HK-2 (cell line): Measurements from ENCODE around the gene COL4A3.
"Not testable (repeated sequence)": the region's sequence is repeated elsewhere in the genome, so short reads cannot be mapped to it uniquely, and the experiment has no call there.

Source experiments
- DNase-seq: peaks from one replicate; pipeline ENCODE4 v3.0.0-alpha.2; 2018; ENCODE audit not compliant: unreplicated experiment

COL4A3 gene

DNA sequence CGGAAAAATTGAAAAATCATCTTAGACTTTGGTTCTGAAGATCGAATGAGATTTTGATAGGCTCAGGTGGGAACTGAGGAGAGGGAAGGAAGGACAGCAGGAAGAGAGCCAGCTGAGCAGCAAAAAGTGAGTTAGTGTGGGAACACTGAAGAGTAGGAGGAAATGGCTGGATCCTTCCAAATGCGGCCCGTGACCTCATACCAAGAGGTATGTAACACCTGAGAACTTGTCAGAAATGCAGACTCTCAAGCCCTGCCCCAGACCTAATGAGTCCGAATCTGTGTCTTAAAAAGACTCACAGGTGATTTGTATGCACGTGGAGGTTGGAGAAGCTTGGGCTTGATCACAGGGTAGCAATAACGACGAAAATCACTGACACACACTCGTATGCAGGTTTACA, 42.0 kb downstream of the COL4A3 start:
- no peak for DNase-seq

DNA sequence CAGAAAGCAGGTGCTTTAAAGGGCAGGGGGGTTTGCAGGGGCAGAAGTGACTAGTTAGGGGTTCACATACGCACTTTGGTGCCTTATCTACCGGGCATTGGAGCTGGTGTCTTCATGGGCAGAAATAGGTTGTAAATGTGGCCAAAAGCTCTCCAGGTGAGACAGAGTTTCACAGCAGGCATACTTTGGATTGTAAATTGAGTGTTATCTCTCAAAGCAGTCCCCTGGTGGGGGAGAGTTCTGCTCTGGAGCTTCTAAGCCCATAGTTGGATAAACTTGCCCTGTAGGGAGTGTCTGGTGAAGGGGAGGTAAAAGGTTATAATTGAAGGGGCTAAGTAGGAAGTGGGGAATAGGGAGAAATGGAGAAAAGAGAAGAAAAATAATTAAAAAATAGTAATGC, 43.1 kb downstream of the COL4A3 start:
- no peak for DNase-seq

DNA sequence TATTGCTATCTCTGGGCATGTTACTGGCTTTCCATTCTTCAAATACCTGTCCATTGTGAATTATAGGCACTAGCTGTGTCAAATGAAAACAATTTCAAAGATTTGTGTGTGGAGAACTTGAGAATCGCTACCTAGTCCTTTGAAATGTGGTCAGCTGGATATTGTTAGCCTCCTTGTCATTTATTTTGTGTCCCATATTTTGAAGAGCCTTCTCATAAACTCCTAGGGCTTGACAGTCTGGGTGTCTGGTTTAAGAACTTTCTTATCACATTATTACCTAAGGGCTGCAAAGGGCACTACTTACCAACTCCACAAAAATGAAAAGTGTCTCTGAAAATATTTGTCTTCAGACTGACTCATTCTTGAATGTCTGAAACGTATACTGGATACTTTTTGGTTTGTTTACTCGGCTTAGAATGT, 50.2 kb downstream of the COL4A3 start:
- DNase-seq = no peak

DNA sequence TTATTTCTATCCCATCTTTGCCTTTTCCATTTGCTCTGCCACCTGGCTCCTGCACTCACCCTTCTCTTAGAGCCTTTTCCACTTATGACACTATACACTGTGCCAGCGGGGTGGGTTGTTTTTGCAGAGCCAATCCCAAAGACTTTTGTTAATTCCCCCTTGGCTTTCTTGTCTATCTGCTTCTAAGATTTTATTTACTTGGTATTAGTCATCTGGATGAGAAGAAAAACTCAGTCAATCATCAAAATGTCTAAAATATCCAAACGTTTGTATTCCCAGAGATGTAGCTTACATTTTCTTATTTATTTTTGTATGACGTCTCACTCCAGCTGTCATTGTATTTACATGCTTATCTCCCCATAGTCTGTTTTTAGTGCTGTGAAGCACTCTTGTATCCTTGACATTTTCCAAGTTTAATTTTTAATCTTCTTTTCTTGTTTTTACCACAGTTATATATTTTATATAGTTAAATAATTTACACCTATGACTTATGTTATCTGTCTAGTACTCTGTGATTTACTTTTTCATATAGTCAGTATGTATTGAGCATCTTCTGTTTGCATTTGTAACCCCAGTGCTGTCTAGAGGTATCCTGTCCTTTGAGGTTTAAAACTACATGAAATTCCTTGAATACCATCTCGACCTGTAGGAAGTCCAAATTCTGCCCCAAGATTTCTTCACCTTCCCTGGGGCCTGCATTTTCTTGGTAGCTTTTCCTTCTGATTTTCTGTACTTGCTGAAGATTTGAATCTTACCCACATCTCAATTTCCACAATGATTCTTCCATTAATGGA, 55.1 kb downstream of the COL4A3 start:
- DNase-seq = no peak

DNA sequence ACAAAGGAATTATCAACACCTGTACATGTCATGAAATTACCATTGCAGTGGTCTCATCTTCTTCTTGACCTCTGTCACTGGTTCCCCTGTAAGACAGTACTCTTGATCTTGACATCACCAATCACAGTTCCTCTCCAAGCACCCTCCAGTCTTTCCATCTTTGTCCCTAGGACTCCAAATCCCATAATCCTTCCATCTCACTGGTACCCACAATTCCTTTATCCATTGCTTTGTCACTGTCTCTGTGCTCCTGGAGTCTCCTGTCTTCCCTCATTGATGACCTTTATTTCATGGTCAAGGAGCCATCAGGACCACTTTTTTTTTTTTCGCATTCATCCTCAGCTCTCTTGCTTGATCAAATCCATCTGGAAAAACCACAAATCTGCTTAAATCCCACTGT, 56.7 kb downstream of the COL4A3 start:
- no peak for DNase-seq

DNA sequence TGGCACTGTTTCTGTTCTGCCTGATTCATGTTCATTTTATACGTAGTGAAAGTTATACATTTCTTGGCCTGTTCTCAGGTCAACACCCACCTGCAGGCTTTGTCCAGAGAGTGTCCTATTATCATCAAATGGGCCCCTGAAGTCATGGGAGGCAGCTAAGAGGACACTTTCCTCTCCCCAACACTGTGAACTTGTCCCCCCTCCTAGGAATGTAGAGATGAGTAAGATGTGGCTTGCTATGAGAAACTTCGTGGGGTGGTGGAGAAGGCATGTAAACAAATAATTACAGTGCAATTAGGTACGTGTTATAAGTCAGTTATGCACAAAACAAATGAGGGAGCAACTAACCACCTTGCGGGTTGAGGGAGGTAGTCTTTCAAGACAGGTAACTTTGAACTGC, 57.9 kb downstream of the COL4A3 start:
- no peak for DNase-seq

DNA sequence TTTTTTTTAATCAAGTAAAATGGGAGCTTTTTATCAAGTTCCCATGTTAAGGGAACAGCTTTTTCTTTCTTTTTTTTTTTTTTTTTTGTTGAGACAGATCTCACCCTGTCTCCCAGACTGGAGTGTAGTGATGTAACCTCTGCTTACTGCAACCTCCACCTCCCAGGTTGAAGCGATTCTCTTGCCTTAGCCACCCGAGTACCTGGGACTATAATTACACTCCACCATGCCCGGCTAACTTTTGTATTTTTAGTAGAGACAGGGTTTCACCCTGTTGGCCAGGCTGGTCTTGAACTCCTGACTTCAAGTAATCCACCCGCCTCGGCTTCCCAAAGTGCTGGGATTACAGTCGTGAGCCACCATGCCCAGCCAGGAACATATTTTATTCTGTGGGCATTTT, 61.2 kb downstream of the COL4A3 start:
- DNase-seq = not testable (repeated sequence)

DNA sequence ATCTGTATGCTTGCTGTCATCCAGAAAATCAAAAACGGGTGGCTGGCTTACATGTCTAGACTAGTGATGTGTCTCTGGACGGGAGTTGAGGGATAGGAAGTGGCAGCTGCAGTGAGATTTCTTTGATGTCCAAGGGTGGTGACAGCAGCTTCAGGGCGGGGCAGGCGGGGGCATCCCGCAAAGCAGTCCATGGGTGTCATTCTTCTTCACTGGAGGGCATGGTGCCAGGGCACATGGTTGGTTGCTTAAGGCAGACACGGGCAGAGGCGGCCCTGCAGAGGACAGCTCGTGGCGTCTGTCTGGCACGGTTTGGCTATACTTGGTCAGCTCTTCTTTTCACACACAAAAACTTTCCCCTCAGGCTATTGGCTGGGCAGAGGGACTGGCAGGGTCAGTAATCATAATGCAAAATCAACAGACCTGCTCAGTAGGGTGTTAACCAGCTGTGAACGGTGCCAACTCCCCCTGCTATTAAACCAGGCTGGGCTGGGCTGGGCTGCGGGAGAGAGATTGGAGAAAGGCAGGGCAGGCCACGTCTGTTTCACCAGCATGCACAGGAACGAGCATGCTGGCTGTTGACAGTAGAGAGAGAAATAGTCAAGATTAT, 63.7 kb downstream of the COL4A3 start:
- DNase-seq = peak; percentile 4

DNA sequence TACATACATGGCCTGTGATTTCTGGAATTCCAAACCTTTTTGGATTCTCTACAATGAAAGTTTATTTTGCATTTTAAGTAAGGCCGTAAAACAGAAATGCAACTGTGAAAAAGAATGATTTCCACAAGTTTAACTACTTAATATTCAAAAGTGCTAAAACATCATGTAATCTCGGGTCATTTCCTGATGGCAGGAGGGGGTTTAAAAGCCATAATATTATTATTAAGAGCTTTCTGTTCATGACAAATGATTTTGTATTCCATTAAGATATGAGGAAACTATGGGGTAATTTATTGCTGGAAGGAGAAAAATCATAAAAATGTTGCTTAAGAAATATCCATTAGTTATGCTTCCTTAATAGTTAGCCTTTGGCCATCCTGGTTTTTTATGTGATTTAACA, 65.7 kb downstream of the COL4A3 start:
- no peak for DNase-seq

DNA sequence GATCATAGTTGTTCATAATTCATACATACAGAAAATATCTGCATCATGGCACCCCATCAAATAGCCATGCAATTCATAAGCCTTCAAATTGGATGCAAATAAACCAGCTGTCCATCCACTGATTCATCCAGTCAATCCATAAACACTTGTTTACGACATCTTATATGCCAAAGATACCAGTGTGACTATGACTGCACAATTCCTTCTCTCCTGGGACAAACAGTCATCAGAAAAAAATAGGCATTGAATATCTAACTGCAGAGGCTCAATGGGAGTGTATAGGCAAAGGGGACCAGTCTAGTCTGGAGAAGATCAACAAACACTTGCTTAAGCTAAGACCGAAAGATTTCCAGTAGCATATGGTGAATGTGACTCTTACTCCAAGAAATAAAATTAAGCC, 70.0 kb downstream of the COL4A3 start:
- no peak for DNase-seq

DNA sequence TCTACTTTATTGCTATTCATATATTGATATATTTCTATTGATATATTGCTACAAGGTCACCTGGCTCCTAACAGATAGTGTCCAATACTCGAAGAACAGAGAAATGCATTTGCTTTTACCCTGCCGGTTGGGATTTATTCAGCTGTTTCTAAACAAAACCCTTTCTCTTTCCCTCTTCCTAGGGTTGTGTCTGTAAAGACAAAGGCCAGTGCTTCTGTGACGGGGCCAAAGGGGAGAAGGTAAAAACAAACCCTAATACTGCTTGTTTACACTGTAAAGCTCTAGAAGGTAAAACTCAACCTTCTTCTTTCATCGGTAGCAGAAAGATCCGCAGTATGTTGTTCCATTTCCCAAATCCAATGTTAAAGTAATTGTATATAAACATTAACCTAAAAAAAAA, 73.4 kb downstream of the COL4A3 start:
- DNase-seq = no peak

DNA sequence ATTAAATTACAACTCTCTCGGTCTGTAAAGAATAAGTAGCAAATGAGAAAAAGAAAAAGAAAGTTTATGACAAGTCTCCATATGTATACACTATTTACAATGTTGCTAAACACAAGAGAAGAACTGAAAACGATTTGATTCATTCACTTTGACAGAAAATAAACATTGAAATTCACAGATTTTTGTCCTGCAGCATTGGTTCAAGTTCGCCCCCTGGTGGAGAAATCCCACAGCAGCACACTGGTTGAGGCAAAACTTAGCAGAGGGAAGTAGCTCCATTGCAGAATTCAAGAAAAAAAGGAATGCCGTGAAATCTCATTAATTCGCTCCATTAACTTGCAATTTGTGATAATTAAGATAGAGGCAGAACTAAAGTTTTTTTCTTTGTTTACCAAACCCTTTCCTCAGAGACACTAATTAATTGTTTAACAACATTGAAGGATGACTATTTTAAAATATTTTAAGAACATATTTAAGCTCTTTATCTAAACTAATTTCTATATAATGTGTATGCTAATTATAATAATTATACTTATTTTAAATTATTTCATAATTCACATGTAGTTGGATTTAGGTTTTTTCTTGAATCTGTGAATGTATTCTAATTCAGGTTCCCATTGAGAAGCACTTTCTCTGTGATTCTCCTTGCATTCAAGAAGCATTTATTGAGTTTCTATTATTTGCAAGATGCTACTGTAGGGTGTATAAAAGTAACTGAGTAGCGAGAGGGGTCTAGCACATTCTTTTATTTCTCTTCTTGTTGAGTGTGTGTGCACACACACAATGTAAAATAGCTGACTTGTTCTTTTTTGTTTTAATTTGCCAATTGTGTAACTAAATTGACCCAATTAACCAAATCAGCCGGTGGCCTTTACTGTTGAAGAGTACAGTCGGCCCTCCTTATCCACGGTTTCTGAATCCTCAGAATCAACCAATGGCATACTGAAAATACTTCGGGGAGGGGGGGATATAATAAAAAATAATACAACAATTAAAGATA, 74.1 kb downstream of the COL4A3 start:
- DNase-seq = peak; percentile 65

DNA sequence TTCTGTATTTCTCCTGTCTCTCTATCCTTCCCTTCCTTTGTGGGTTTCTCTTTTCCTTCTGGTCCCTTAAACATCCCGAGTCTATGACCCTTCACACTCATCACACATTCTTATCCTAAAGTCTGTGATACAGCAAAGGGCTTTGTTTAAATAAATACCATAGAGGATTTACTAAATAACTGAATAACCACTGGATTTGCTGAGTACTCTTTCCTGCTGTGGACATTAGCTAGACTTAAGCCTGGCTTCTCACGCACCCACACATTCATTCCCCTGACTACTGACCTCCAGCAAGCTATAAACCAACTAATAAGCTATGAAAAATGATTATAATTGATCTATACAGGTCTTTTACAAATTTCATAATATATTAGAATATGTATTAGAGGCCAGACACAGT, 76.6 kb downstream of the COL4A3 start:
- DNase-seq = no peak

DNA sequence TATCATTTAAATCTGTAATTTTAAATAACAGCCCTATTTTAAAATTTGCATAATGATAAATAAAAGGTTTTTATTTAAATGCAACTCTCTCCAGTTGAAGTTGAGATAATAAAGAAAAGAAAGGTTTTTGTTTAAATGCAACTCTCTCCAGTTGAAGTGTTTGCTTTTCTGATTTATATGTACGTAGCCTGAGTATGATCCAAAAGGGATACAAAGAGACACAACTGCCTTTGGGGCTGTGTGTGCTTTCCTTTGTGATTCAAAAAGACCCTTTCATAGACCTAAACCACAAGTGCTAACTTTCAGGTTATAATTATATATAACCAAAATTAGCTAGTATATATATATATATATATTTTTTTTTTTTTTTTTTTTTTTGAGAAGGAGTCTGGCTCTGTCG, 84.5 kb downstream of the COL4A3 start:
- DNase-seq = no peak

DNA sequence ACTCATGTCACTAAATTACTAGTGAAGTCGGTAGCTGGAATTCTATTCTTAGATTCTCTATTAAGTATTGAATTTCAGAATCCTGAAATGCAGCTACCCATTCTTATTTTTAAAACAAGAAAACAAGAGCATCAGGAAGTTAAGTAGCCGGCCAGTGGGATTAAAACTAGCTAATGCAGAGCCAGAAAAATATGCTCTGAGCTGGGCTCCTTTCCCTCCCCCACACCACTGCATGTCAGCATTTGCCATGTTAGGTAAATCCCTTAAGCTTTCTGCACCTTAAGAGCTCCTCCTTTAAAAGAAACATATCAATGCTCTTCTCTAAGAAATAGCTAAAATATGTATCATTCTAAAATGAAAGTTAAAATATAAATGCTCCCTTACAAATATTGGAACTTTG, 88.4 kb downstream of the COL4A3 start:
- DNase-seq = no peak

DNA sequence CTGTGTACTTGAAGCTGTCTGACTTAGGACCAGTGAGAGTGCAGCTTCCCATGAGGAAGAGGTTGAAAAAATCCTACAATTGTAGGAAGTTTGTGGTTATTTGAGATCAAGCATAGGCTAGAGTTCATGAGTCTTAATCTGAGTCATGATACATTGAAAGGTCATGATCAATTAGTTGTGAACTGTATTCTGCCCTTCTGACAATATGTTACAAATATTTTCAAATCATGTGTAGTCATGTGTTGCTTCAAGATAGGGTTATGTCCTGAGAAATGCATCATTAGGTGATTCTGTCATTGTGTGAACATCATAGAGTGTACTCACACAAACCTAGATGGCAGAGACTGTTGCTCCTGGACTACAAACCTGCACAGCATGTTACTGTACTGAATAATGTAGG, 92.2 kb downstream of the COL4A3 start:
- DNase-seq = no peak

DNA sequence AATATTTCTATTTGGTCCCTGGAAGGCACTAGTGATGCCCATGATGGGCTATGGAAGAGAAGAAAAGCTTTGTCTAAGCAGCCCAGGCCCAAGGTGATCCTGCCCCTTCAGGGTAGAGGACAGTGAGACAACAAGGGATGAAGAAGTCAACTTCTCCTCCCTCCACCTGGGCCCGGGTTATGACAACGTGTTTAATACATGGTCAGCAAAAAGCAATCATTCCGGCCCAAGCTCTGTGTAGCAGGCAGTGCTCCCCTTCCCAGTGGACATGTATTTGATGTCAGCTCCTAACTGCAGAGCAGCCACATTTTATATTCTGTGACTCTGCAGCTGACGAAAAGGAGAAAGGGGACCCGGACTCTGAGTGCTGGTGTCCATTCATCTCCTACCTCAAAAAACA, 93.4 kb downstream of the COL4A3 start:
- no peak for DNase-seq

DNA sequence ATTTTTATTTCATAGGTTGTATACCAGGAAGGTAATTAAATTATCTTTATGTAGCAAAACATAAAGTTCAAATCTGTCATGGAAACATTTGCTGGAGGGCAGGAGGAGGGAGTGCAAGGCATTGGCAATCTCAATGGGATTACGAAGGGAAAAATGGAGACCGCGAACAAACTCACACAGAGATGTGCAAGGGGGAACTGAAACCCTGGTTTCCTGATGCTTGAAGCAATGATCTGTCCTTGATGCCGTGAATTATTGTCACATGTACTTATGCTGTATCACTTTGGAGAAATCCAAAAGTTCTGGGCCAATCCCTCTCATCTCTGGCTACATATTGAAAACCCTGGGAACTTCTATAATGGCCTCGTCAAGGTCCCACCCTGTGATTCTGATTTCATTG, 95.6 kb downstream of the COL4A3 start:
- DNase-seq = no peak

DNA sequence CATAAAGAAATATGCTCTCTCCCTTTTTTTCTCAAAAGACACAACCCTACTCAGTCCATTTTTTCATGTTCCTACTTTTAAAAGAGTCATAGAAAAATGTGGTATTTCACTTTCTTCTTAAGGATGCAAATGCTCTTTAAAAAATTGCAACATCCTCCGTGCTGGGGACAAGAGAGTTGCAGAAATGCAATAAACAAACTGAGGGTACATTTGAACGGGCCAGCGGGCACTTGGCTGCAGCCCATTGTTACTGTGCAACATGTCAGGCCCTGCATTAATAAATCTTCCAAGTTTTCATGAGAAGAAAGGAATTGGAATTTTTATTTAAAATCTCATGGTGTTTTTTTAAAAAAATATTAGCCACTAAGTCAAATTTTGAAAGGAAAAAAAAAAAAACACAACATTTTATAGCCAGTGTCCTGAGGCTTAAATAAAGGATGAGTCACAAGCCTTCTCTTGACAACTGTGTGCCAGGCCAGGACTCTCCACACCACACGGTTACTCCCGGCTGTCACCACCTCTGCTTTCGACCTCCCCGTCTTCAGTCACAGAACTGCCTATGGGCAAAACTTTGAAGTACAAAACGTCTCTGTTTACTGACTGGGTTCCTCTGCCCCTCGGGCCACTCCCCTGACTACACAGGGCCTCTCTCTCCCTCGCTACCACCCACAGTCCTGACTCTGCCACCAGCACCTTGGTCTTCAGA, 103.1 kb downstream of the COL4A3 start:
- no peak for DNase-seq

DNA sequence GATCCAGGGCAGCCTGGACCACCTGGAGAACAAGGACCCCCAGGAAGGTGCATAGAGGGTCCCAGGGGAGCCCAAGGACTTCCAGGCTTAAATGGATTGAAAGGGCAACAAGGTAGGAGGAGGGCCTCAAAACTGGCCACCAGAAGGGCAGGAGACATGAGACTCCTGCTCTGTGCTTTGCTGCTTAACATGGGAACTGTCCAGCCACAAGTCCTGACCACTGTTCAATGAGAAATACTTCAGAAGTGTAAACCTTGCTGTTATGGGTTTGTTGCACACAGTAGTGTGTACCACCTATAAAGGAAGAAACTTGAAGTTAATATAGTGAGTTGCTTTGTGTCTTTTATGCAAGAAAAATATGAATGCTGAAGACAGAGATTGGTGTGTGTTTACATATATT, 116.5 kb downstream of the COL4A3 start:
- no peak for DNase-seq

DNA sequence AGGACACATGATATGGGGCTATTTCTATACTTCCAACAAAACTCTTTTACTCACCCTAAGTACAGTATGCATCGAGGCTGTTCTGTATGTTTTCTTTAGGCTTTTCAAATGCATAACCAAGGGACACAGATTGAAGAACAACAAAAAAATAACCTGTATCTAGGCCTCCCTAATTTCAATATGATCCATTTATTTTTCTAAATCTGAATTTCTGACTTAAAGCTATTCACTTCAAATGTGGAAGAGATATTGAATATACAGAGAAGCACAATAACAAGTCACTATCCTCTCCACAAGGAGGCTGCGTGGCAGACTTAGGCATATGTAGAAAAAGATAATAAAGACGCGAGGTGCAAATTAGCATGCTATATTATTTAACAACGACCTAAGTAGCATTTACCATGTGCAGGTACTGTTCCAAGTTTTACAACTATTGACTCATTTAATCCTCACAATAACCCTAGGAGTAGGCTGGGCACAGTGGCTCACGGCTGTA, 121.4 kb downstream of the COL4A3 start:
- DNase-seq = no peak

DNA sequence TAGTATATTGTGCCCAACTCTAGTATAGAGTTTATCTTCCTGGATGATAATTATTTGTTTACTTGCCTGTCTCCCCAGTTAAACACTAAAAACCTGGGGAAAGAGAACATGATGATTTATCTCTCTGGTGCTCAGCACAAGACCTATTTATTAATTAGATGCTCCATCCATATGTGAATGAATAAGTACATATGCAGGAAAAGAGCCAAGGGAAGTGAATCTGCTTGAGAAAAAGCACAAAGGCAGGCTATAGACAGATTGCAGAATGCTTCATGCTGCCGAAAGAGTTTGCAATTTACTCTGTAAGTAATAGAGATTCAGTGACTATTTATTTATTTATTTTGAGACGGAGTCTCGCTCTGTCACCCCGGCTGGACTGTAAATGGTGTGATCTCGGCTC, 123.3 kb downstream of the COL4A3 start:
- no peak for DNase-seq
